GM12892 (cell line): ENCODE data around the gene FOXK2.

Experiments used
- POLR2AphosphoS5 ChIP-seq: IDR thresholded peaks from 2 replicates; pipeline ENCODE4 v1.6.1; 2011; ENCODE audit warnings: low read depth, low read length, control low read depth
- TAF1 ChIP-seq: IDR thresholded peaks from 2 replicates; pipeline ENCODE4 v1.6.1; 2011; ENCODE audit warnings: low read depth, mild to moderate bottlenecking, control low read depth, low read length, borderline replicate concordance

GRCh38 chr17:82583720-82584234 is 64.2 kb downstream of the FOXK2 start:
- TF ChIP-seq POLR2AphosphoS5 (no peak), TAF1 (no peak)
